ENCODE results near the gene AMBRA1. TPM values are rescaled to one million over a fixed set of nuclear protein-coding genes. Genes with fewer than 3 reads are reported as not detected.

The AMBRA1 gene
- total and polyA plus RNA-seq, 2 of the 8 experiments (the other 6 are each of a cell fraction or from before 2014, with no cell fraction given): 14.2 to 37.4 TPM

GRCh38 chr11:46361283-46362155, 232.3 kb downstream of the AMBRA1 start (continued):
- no peak for TF ChIP-seq SIN3A (conservative IDR thresholded peaks at IDR 0.05 in 1 of 2, IDR thresholded peaks at IDR 0.05 in 1 of 2; ENCODE audit: low read depth in 1 of 2, low read length in 2 of 2)
- TF ChIP-seq, protein P1, sequence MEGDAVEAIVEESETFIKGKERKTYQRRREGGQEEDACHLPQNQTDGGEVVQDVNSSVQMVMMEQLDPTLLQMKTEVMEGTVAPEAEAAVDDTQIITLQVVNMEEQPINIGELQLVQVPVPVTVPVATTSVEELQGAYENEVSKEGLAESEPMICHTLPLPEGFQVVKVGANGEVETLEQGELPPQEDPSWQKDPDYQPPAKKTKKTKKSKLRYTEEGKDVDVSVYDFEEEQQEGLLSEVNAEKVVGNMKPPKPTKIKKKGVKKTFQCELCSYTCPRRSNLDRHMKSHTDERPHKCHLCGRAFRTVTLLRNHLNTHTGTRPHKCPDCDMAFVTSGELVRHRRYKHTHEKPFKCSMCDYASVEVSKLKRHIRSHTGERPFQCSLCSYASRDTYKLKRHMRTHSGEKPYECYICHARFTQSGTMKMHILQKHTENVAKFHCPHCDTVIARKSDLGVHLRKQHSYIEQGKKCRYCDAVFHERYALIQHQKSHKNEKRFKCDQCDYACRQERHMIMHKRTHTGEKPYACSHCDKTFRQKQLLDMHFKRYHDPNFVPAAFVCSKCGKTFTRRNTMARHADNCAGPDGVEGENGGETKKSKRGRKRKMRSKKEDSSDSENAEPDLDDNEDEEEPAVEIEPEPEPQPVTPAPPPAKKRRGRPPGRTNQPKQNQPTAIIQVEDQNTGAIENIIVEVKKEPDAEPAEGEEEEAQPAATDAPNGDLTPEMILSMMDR (IDR thresholded peaks at IDR 0.05; ENCODE audit: control extremely low read depth in 1 of 3, insufficient read depth in 1 of 3, low read depth in 1 of 3, low read length in 3 of 3): no peak
- TF ChIP-seq KDM1A (IDR thresholded peaks at IDR 0.05; ENCODE audit: borderline replicate concordance, low read length): no peak
- TF ChIP-seq E2F6 (IDR thresholded peaks at IDR 0.05): no peak
- no peak for TF ChIP-seq POU5F1 (IDR thresholded peaks at IDR 0.05; ENCODE audit: low read depth, low read length)
- TF ChIP-seq SUZ12 (IDR thresholded peaks at IDR 0.05; ENCODE audit: low read length): no peak

Data from H1 (cell line).